ENCODE results near the gene SPRED2. TPM values are rescaled to one million over a fixed set of nuclear protein-coding genes. Genes with fewer than 3 reads are reported as not detected.

Gene SPRED2
- polyA plus RNA-seq, 2 of the 4 experiments (the other 2 are of a cell fraction): 20.6 to 29.3 TPM

DNA sequence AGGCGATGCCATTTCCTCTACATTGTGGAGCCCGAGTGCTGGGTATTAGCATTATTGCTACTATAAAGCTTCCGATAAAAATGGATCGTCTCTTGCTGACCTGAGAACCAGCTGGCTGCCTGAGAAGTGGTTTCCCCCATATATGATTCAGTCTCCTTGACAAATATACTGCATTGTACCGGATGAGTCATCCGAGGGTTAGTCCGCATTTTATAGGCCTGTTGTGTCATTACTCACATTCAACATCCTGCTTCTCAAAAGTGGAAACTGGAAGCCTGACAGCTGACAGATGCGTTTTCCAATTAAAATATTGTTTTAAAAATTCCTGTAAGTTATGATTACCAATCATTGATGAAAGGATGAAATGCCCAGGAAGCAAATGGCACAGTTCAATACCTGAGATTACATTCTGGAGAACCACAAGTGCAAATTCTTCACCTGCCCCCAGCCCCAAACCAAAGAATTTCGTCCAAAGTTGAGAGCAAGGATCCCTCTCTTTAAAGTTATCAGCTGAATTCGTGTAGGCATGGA, 65.7 kb downstream of the SPRED2 start:
- Histone ChIP-seq H3K4me3 (peak overlapping the region; percentile 25), H3K4me2 (peak overlapping the region; percentile 92), H3K27ac (peak overlapping the region; percentile 39 to 73; a peak in 5 of 6 replicates), H3K4me1 (peaks cover 62% of the 10 kb centered on the region), H3K9me3 (no peaks in the 10 kb centered on the region)
- peak; percentile 93 to 94 for ATAC-seq
- CTCF ChIA-PET: interaction anchor here (0.6 to 3.1 kb wide), 9 partner anchors 9 to 46 kb away, joined by 3 to 14 read pairs (median 4); no protein-coding TSS in a partner anchor
- peak; percentile 93 to 96 for DNase-seq (ENCODE audit: low read depth in 1 of 2, low spot score in 1 of 2)
- peak; percentile 84 for FAIRE-seq
- WGBS (ENCODE audit: missing lambda C conversion rate): 3% methylated on average over 10 of the region's 10 CpGs
- POLR2A ChIA-PET: interaction anchor here (0.5 to 2.8 kb wide), 8 partner anchors 9 to 1213 kb away, joined by 3 to 18 read pairs (median 6); partner anchors contain the start of gene SPRED2
- TF ChIP-seq, protein P1, sequence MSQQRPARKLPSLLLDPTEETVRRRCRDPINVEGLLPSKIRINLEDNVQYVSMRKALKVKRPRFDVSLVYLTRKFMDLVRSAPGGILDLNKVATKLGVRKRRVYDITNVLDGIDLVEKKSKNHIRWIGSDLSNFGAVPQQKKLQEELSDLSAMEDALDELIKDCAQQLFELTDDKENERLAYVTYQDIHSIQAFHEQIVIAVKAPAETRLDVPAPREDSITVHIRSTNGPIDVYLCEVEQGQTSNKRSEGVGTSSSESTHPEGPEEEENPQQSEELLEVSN (IDR thresholded peaks at IDR 0.05; ENCODE audit: borderline replicate concordance, low read depth): no peak
- TF ChIP-seq HEYL (CRISPR knock-in tag; IDR thresholded peaks at IDR 0.05): no peak
- TF ChIP-seq JUNB (IDR thresholded peaks at IDR 0.05): peak; percentile 94
- no peak for TF ChIP-seq RNF2 (IDR thresholded peaks at IDR 0.05; ENCODE audit: borderline replicate concordance, low read depth)
- no peak for TF ChIP-seq ZSCAN20 (CRISPR knock-in tag; IDR thresholded peaks at IDR 0.05)
- no peak for TF ChIP-seq CHD2 (IDR thresholded peaks at IDR 0.05; ENCODE audit: low read length, partially characterized antibody)
- no peak for TF ChIP-seq HOXA7 (CRISPR knock-in tag; IDR thresholded peaks at IDR 0.05)
- no peak for TF ChIP-seq BHLHE40 (IDR thresholded peaks at IDR 0.05; ENCODE audit: low read depth, low read length)
- no peak for TF ChIP-seq POLR2A (IDR thresholded peaks at IDR 0.05; ENCODE audit: low read length)
- TF ChIP-seq RFX5 (IDR thresholded peaks at IDR 0.05): no peak
- no peak for TF ChIP-seq KDM1A (IDR thresholded peaks at IDR 0.05; ENCODE audit: low read depth)
- peak; percentile 68; the same call in 1 of the 2 replicates for TF ChIP-seq HOXB5 (CRISPR knock-in tag; IDR thresholded peaks at IDR 0.05)
- TF ChIP-seq CBX8 (IDR thresholded peaks at IDR 0.05): no peak
- TF ChIP-seq POLR2AphosphoS2 (conservative IDR thresholded peaks at IDR 0.05; ENCODE audit: low read length): no peak
- no peak for TF ChIP-seq CBX2 (IDR thresholded peaks at IDR 0.05; ENCODE audit: borderline replicate concordance, low read depth)
- TF ChIP-seq, protein P2, sequence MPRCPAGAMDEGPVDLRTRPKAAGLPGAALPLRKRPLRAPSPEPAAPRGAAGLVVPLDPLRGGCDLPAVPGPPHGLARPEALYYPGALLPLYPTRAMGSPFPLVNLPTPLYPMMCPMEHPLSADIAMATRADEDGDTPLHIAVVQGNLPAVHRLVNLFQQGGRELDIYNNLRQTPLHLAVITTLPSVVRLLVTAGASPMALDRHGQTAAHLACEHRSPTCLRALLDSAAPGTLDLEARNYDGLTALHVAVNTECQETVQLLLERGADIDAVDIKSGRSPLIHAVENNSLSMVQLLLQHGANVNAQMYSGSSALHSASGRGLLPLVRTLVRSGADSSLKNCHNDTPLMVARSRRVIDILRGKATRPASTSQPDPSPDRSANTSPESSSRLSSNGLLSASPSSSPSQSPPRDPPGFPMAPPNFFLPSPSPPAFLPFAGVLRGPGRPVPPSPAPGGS (IDR thresholded peaks at IDR 0.05): 0 out of 3 replicates have a peak, but pooled peaks have one; percentile 45
- no peak for TF ChIP-seq ZFP36 (IDR thresholded peaks at IDR 0.05; ENCODE audit: borderline replicate concordance, partially characterized antibody)
- TF ChIP-seq ZC3H11A (IDR thresholded peaks at IDR 0.05): no peak
- peak; percentile 72 to 80; a peak in 4 of 5 replicates for TF ChIP-seq JUN (IDR thresholded peaks at IDR 0.05)
- TF ChIP-seq, protein P3, sequence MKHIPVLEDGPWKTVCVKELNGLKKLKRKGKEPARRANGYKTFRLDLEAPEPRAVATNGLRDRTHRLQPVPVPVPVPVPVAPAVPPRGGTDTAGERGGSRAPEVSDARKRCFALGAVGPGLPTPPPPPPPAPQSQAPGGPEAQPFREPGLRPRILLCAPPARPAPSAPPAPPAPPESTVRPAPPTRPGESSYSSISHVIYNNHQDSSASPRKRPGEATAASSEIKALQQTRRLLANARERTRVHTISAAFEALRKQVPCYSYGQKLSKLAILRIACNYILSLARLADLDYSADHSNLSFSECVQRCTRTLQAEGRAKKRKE (CRISPR knock-in tag; IDR thresholded peaks at IDR 0.05; ENCODE audit: low read depth): no peak
- no peak for TF ChIP-seq PHF8 (IDR thresholded peaks at IDR 0.05; ENCODE audit: borderline replicate concordance, low read depth)
- TF ChIP-seq EP300 (IDR thresholded peaks at IDR 0.05): peak; percentile 23 to 26; a peak in 1 of 5 replicates
- no peak; the same call in 1 of the 2 replicates for TF ChIP-seq HOXB13 (CRISPR knock-in tag; IDR thresholded peaks at IDR 0.05; ENCODE audit: low read depth)
- no peak for TF ChIP-seq EHF (CRISPR knock-in tag; IDR thresholded peaks at IDR 0.05)
- TF ChIP-seq FOSB (CRISPR knock-in tag; IDR thresholded peaks at IDR 0.05): no peak
- no peak for TF ChIP-seq TFCP2L1 (CRISPR knock-in tag; IDR thresholded peaks at IDR 0.05)
- TF ChIP-seq NFE2L2 (conservative IDR thresholded peaks at IDR 0.05; ENCODE audit: low read length): no peak; the same call in 1 of the 2 replicates
- TF ChIP-seq CHD4 (IDR thresholded peaks at IDR 0.05; ENCODE audit: borderline replicate concordance): no peak
- TF ChIP-seq, protein P4, sequence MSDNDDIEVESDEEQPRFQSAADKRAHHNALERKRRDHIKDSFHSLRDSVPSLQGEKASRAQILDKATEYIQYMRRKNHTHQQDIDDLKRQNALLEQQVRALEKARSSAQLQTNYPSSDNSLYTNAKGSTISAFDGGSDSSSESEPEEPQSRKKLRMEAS (IDR thresholded peaks at IDR 0.05): peak; percentile 77
- peak; percentile 37; the same call in 2 of the 3 replicates for TF ChIP-seq SMC3 (IDR thresholded peaks at IDR 0.05)
- TF ChIP-seq, protein P5, sequence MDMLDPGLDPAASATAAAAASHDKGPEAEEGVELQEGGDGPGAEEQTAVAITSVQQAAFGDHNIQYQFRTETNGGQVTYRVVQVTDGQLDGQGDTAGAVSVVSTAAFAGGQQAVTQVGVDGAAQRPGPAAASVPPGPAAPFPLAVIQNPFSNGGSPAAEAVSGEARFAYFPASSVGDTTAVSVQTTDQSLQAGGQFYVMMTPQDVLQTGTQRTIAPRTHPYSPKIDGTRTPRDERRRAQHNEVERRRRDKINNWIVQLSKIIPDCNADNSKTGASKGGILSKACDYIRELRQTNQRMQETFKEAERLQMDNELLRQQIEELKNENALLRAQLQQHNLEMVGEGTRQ (IDR thresholded peaks at IDR 0.05): no peak
- TF ChIP-seq NPAS2 (CRISPR knock-in tag; IDR thresholded peaks at IDR 0.05; ENCODE audit: borderline replicate concordance): no peak
- peak; percentile 45 for TF ChIP-seq MAFK (IDR thresholded peaks at IDR 0.05; ENCODE audit: partially characterized antibody)
- TF ChIP-seq ZNF302 (CRISPR knock-in tag; IDR thresholded peaks at IDR 0.05): no peak
- TF ChIP-seq RARB (CRISPR knock-in tag; IDR thresholded peaks at IDR 0.05): no peak
- TF ChIP-seq ESRRA (IDR thresholded peaks at IDR 0.05; ENCODE audit: borderline replicate concordance, low read length): no peak
- no peak for TF ChIP-seq NR3C1 (IDR thresholded peaks at IDR 0.05)
- no peak for TF ChIP-seq EHMT2 (IDR thresholded peaks at IDR 0.05; ENCODE audit: low read depth)
- TF ChIP-seq FOSL2 (IDR thresholded peaks at IDR 0.05): peak; percentile 99
- TF ChIP-seq FOSL2 (CRISPR knock-in tag; IDR thresholded peaks at IDR 0.05): peak; percentile 100
- TF ChIP-seq MYC (IDR thresholded peaks at IDR 0.05; ENCODE audit: borderline replicate concordance, low read length): no peak
- TF ChIP-seq RCOR1 (IDR thresholded peaks at IDR 0.05; ENCODE audit: low read depth, low read length): no peak
- TF ChIP-seq GATA3 (IDR thresholded peaks at IDR 0.05; ENCODE audit: borderline replicate concordance): peak; percentile 85
